ENCODE results near the gene BCL7C.
"Not testable (repeated sequence)": the region's sequence is repeated elsewhere in the genome, so short reads cannot be mapped to it uniquely, and the experiment has no call there.

Gene BCL7C

GRCh38 chr16:30893744-30894539, at the start of gene BCL7C:
Gene BCL7C (minus strand): TSS chr16:30894077. CDS start chr16:30893944, 133 bp downstream.
- Histone ChIP-seq H2AFZ (ENCODE audit: low read length) (peak within 1 kb of the TSS; percentile 95), H3K4me2 (ENCODE audit: low read depth, low read length, poor library complexity, severe bottlenecking) (peak within 1 kb of the TSS; percentile 100), H3K79me2 (ENCODE audit: insufficient read depth, low read length) (peaks cover 13% of the 10 kb centered on the region), H3F3A (ENCODE audit: low read depth) (peaks cover 15% of the 10 kb centered on the region; the same call in 1 of the 2 replicates), H3K4me1 (ENCODE audit: insufficient read depth, low read length, poor library complexity, severe bottlenecking) (peaks cover 27% of the 10 kb centered on the region), H3K9me3 (ENCODE audit: insufficient read depth, low read depth, low read length) (no peaks in the 10 kb centered on the region), H3K4me3 (ENCODE audit: low read length, poor library complexity, severe bottlenecking) (peak within 1 kb of the TSS; percentile 99), H4K20me1 (ENCODE audit: insufficient read depth, low read length, poor library complexity, severe bottlenecking) (peaks cover 6% of the 10 kb centered on the region), H3K27me3 (ENCODE audit: insufficient read depth, low read length, poor library complexity, severe bottlenecking) (no peaks in the 10 kb centered on the region), H3K36me3 (ENCODE audit: insufficient read depth, low read length) (no peaks in the 10 kb centered on the region; the same call in 1 of the 2 replicates), H3K9ac (ENCODE audit: low read depth, low read length, poor library complexity, severe bottlenecking) (peak within 1 kb of the TSS; percentile 97), H3K9me2 (replicated peaks; ENCODE audit: low read depth, low read length) (no peaks in the 10 kb centered on the region)
- TF ChIP-seq EZH2phosphoT487 (IDR thresholded peaks at IDR 0.05; ENCODE audit: borderline replicate concordance) (no peak), CTCF (conservative IDR thresholded peaks at IDR 0.05; ENCODE audit: low read length) (peak; percentile 42)

DNA sequence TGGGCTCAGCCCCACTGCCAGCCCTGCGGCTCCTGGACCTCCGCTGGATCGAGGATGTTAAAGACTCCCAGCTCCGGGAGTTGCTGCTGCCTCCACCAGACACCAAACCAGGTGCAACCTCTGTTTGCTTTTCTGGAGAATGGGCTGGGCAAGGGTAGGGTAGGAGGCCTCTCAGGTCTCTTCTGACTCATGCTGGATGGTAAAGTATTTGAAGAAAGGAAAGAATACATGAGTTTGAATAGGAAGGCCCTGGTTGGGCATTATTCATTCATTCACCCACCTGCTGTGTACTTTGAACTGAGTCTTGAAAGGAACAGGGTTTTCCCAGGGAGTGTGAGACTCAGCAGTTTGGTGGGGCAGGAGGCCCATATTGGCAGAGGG, 48.5 kb upstream of the BCL7C start:
- Histone ChIP-seq H3K9ac (ENCODE audit: low read depth, low read length, poor library complexity, severe bottlenecking) (no peak overlapping the region), H3K9me3 (ENCODE audit: insufficient read depth, low read depth, low read length) (no peaks in the 10 kb centered on the region), H3K27me3 (ENCODE audit: insufficient read depth, low read length, poor library complexity, severe bottlenecking) (no peaks in the 10 kb centered on the region), H3F3A (ENCODE audit: low read depth) (no peaks in the 10 kb centered on the region), H2AFZ (ENCODE audit: low read length) (no peak overlapping the region), H4K20me1 (ENCODE audit: insufficient read depth, low read length, poor library complexity, severe bottlenecking) (no peaks in the 10 kb centered on the region), H3K79me2 (ENCODE audit: insufficient read depth, low read length) (no peaks in the 10 kb centered on the region), H3K4me3 (ENCODE audit: low read length, poor library complexity, severe bottlenecking) (peak overlapping the region; percentile 8), H3K4me2 (ENCODE audit: low read depth, low read length, poor library complexity, severe bottlenecking) (peak overlapping the region; percentile 26), H3K36me3 (ENCODE audit: insufficient read depth, low read length) (peaks cover 25% of the 10 kb centered on the region), H3K4me1 (ENCODE audit: insufficient read depth, low read length, poor library complexity, severe bottlenecking) (peaks cover 18% of the 10 kb centered on the region), H3K9me2 (replicated peaks; ENCODE audit: low read depth, low read length) (no peaks in the 10 kb centered on the region)
- no peak for TF ChIP-seq CTCF (conservative IDR thresholded peaks at IDR 0.05; ENCODE audit: low read length)
- no peak for TF ChIP-seq EZH2phosphoT487 (IDR thresholded peaks at IDR 0.05; ENCODE audit: borderline replicate concordance)

DNA sequence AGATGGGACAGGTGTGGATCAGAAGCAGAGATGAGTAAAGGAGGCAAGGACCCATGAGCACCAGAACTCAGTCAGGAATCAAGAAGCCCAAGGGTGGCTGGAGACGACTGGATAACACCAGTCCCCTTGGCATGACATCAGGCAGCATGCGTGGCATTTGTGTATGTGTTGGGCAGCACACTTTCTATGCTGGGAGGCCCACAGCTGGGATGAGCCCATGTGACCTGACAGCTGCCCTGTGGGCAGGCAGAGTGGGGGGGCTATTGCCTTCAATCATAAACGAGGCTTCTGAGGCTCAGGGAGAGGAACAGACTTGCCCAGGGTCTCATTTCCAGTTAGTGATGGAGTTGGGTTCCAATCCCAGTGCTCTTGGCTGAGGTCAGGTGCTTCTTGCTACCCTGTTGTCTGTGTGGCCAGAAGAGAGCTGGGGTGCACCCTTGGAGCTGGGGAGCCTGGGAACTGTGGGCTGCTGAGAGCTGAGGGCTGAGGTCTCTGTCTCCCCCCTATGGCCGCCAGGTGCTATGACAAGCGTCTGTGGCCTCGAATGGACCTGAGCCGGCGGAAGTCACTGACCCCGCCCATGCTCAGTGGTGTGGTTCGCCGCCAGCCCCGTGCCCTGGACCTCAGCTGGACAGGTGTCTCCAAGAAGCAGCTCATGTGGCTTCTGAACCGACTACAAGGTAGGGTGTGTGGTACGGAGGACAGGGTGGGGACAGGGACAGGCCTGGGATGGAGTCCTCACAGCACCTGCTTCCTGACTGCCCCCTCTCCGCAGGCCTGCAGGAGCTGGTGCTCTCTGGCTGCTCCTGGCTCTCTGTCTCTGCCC, 47.9 kb upstream of the BCL7C start:
- H3K36me3 ChIP-seq (ENCODE audit: insufficient read depth, low read length), result peaks cover 21% of the 10 kb centered on the region
- H4K20me1 ChIP-seq (ENCODE audit: insufficient read depth, low read length, poor library complexity, severe bottlenecking), result no peaks in the 10 kb centered on the region
- H3K4me2 ChIP-seq (ENCODE audit: low read depth, low read length, poor library complexity, severe bottlenecking), result peak overlapping the region; percentile 26
- H3K9me3 ChIP-seq (ENCODE audit: insufficient read depth, low read depth, low read length), result no peaks in the 10 kb centered on the region
- H3K79me2 ChIP-seq (ENCODE audit: insufficient read depth, low read length), result no peaks in the 10 kb centered on the region
- H3K9me2 ChIP-seq (replicated peaks; ENCODE audit: low read depth, low read length), result no peaks in the 10 kb centered on the region
- no peak overlapping the region for H2AFZ ChIP-seq (ENCODE audit: low read length)
- no peaks in the 10 kb centered on the region for H3F3A ChIP-seq (ENCODE audit: low read depth)
- no peak overlapping the region for H3K9ac ChIP-seq (ENCODE audit: low read depth, low read length, poor library complexity, severe bottlenecking)
- no peaks in the 10 kb centered on the region for H3K27me3 ChIP-seq (ENCODE audit: insufficient read depth, low read length, poor library complexity, severe bottlenecking)
- H3K4me3 ChIP-seq (ENCODE audit: low read length, poor library complexity, severe bottlenecking), result peak overlapping the region; percentile 8
- TF ChIP-seq CTCF (conservative IDR thresholded peaks at IDR 0.05; ENCODE audit: low read length), result peak; percentile 89
- TF ChIP-seq EZH2phosphoT487 (IDR thresholded peaks at IDR 0.05; ENCODE audit: borderline replicate concordance), result no peak
- H3K4me1 ChIP-seq (ENCODE audit: insufficient read depth, low read length, poor library complexity, severe bottlenecking), result peaks cover 24% of the 10 kb centered on the region

- peaks cover 16% of the 10 kb centered on the region for H3K36me3 ChIP-seq (ENCODE audit: insufficient read depth, low read length)
- H2AFZ ChIP-seq (ENCODE audit: low read length); H3K27me3 ChIP-seq (ENCODE audit: insufficient read depth, low read length, poor library complexity, severe bottlenecking): not testable (repeated sequence)
Observed at GRCh38 chr16:30939571-30939970, 45.7 kb upstream of the BCL7C start.

More at GRCh38 chr16:30939571-30939970, 45.7 kb upstream of the BCL7C start:
- H3K9me2 ChIP-seq (replicated peaks; ENCODE audit: low read depth, low read length); H3K4me3 ChIP-seq (ENCODE audit: low read length, poor library complexity, severe bottlenecking); H3K4me2 ChIP-seq (ENCODE audit: low read depth, low read length, poor library complexity, severe bottlenecking); H3K9ac ChIP-seq (ENCODE audit: low read depth, low read length, poor library complexity, severe bottlenecking); H3K9me3 ChIP-seq (ENCODE audit: insufficient read depth, low read depth, low read length); H3K79me2 ChIP-seq (ENCODE audit: insufficient read depth, low read length); H3F3A ChIP-seq (ENCODE audit: low read depth); H4K20me1 ChIP-seq (ENCODE audit: insufficient read depth, low read length, poor library complexity, severe bottlenecking): not testable (repeated sequence)
- peaks cover 35% of the 10 kb centered on the region for H3K4me1 ChIP-seq (ENCODE audit: insufficient read depth, low read length, poor library complexity, severe bottlenecking)

Data from Loucy (cell line).